ENCODE data around the gene GATAD1.
"Not testable (repeated sequence)": the region's sequence is repeated elsewhere in the genome, so short reads cannot be mapped to it uniquely, and the experiment has no call there.

Gene GATAD1

DNA sequence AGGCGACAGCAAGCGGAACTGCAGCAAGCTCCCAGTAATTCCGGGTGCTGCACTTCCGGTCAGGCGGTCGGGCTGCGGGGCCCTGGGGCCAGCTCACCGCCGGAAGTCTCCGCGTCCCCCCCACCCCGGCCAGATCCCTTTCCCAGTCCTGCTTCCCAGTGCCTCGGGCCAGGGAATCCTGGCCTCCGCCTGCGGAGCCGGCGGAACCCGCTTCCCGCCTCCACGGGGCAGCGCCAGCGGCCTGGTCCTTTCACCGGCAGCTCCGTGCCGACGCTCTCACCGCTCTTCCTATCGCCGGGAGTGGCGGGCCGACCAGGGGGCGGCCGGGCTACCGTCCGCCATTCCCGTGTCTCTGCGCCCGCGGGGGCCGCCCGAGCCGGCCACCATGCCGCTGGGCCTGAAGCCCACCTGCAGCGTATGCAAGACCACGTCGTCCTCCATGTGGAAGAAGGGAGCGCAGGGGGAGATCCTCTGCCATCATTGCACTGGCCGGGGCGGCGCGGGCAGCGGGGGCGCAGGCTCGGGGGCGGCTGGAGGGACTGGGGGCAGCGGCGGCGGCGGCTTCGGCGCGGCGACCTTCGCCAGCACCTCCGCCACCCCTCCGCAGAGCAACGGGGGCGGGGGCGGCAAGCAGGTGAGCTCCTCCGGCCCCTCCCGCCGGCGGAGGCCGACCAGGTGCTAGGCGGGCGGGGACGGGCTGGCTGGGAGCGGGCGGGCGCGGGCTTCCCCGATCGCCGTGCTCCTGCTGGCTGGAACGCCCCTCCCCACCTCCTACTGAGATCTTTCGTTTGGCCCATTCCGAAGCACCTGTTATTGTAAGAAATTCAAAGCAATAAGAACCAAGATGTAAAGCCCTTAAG, at the start of gene GATAD1:
TSS of gene GATAD1 (plus strand) at position 138 of the 860 bp plus-strand sequence. CDS start at position 386, 248 bp downstream.
- DNase-seq: no peak

DNA sequence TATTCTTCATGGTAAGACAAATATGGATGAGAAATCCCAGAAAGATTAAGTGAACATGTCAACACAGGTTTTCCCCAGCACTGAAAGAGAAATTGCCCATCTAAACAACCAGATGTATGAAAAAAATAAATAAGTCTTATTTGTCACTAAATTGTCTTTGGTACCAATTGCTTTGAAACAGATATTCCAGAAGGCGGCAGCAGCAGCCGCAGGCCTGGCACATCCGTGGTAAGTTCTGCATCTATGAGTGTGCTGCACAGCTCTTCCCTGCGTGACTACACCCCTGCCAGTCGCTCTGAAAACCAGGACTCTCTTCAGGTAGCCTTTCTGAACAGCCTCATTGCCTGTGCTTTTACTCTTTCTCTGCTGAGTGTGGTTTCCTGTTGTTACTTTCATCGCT, 49.7 kb upstream of the GATAD1 start:
- DNase-seq: no peak

GRCh38 chr7:92400013-92400412, 47.3 kb upstream of the GATAD1 start:
- DNase-seq: no peak

DNA sequence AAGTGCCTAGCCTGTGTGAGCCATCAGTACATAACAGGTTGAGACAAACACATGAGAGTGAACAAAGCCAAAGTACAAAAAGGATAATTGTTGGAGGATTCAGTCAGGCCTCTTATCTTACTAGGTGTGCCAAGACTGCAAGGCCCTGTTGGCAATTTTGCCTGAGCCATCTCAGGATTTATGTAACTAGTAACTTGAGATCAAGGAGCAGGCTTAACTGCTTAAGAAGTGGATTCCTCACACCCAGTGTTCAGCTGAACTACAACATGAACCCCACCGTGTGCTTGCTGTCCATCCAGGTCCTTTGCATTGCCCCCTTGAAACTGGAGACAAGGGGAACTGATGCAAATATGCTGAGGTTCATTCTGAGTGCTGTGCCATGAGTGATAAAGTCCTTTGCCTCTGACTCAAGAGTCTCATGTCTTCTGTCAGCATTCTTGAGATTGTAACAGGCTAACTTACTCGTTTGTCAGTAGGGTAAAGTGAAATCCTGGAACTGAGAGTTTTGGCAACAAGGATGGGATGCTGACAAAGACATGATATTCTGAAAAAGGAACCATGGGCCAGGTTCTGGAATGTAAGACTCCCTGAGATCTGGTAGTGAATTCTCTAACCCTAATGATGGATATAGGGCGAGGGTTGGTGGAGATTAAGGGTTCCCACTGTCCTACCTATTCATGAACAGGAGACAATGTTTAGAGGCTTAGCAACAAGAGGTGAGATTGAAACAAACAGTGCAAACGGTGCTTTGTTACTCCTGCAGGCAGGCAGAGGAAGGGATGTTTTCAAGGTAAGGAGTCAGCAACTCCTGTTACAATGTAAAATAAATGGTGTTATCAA, 44.1 kb upstream of the GATAD1 start:
- no peak for DNase-seq

- DNase-seq: no peak
Measured at GRCh38 chr7:92403760-92404074, 43.6 kb upstream of the GATAD1 start.

DNA sequence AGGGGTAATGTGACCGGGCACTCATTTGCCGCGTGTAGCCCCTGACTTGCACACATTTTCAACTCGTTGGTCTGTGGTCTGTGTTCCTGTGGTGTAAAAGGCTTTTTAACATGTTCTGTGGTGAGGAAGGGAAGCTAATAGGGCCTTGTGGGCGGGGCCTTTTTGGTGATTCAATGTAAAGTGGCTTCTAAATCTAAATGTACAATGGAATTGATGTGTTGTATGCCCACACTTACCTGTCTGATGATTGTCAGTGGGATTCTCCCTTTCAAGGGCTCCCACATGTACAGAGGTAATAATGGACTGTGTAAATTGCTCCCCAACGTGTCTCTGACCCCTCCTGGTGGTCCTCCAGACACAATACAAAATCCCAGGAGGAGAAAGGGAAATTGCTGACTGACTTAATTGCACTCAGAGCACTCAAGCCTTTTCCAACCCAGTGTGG, 43.1 kb upstream of the GATAD1 start:
- DNase-seq: peak; percentile 35

GRCh38 chr7:92409357-92409756, 37.9 kb upstream of the GATAD1 start:
- DNase-seq: no peak

DNA sequence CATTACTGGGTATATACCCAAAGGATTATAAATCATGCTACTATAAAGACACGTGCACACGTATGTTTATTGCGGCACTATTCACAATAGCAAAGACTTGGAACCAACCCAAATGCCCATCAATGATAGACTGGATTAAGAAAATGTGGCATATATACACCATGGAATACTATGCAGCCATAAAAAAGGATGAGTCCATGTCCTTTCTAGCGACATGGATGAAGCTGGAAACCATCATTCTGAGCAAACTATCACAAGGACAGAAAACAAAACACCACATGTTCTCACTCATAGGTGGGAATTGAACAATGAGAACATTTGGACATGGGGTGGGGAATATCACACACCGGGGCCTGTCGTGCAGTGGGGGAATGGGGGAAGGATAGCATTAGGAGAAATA, 37.1 kb upstream of the GATAD1 start:
- DNase-seq: not testable (repeated sequence)

DNA sequence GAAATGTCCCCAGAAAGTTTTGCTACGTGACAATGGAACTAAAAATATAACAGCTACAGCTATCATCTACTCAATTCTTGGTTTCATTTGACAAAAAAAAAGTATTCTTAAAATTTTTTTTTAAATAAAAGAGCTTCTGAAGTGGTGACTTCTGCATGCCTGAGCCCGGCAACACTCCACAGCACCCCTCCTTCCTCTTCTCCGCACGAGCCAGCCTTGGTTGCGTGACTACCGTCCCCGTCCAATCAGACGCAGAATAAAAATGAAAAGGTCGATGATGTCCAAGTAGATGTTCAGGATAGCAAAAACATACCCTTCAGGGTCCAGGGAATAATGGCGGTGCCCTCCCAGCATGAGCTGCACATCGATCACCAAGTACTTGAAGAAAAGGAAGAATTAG, 34.5 kb upstream of the GATAD1 start:
- DNase-seq: no peak

DNA sequence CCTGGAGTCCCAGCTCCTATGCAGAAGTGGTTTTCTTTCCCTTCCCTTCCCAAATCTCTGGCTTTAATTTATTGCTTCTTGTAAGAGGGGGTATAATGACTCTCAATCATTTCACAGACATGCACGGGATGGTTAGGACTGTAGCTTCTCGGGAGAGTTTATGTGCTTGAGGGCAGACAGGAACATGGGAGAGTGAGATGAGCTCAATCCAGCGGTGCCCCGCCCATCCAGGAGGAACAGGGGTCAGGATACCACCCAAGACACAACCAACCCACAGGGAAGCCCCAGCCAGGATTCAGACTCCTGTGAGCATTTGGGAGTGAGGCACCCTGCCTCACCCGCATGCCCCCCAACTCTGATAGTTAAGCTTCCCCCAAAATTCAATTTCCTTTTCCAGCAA, 33.7 kb upstream of the GATAD1 start:
- no peak for DNase-seq

DNA sequence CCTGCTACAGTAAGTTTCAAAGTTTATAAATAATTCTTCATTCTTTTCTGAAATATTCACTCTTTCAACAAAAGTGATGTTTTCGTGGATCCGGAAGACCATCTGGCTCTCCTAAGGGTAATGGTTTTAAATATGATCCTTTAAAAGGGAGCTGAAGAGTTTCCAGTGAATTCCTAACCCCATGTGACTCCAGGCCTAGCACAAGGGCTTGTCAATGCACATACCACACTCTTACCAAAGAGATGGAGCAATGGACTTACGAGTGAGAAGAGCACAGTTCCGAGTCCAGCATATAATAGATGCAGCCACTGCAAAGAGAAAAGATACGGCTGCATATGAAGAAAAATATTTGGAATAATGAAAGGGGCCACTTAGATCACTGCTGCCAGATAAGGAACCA, 32.1 kb upstream of the GATAD1 start:
- DNase-seq: no peak

- DNase-seq: no peak
Measured at GRCh38 chr7:92417913-92418312, 29.4 kb upstream of the GATAD1 start.

DNA sequence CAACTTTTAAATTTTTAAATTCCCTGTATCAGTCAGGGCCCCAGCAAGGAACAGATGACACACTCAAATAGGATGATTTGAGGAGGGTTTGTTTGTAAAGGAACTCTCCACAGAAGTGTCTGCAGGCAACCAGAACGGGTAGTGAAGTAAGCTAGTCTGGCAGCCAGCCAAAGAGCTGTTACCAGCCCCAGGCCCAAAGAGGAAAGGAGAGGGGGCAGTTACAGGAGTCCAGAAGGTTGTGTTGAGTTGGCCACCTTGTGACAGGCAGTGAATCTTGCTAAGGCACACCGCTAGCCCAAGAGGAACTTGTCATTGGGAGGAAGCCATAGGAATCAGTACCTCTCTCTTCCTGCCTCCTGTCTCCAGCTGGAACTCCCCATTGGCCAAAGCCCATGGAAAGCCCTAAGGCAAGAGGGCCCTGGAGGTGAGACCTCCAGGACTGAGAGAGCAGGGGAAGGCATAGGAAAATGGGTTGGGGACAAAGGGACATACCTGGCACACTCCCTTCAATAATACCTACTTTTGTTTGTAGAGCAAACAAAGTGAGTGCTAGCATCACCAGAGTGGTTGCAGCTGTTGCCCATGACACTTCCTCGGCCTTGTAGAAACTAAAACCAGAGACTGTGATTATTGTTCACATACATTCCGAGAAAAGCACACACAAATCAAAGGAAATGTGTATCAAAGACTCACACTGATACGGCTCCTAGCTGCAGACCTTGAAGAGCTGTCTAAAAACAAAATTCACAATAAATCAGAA, 25.4 kb upstream of the GATAD1 start:
- no peak for DNase-seq

- DNase-seq: no peak
Measured at GRCh38 chr7:92422926-92423325, 24.4 kb upstream of the GATAD1 start.

GRCh38 chr7:92423710-92424131, 23.6 kb upstream of the GATAD1 start:
- no peak for DNase-seq

DNA sequence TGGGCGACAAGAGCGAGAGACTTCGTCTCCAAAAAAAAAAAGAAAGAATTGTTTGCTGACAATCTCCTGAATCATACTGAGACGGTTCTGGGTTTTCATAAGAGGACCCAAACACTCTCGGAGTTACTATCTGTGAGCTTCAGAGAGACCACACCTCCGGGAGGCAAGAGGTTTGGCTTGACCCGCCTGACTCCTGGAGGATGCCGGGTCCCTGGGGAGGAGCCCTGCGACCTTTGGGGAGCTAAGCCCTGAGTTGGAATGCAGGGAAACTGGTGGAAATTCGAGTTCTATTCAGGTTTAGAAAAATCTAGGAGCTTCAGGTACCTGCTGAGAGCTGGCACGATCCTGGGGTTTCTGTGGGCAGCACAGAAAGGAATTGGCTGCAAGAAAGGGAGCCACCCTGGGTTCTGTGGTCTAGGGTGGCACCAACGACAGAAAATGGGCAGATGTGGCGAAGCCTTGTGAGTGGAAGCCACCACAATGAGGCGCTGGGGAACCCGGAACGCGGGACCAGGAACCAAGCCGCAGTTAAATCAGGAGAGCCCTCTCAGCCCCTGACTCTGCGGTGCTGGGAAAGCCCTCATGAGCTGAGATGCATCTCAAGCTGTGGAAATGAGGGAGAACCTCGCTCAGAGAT, 21.9 kb upstream of the GATAD1 start:
- DNase-seq: peak; percentile 8

GRCh38 chr7:92427193-92427592, 20.1 kb upstream of the GATAD1 start:
- no peak for DNase-seq

GRCh38 chr7:92432299-92432946, 14.9 kb upstream of the GATAD1 start:
- no peak for DNase-seq

DNA sequence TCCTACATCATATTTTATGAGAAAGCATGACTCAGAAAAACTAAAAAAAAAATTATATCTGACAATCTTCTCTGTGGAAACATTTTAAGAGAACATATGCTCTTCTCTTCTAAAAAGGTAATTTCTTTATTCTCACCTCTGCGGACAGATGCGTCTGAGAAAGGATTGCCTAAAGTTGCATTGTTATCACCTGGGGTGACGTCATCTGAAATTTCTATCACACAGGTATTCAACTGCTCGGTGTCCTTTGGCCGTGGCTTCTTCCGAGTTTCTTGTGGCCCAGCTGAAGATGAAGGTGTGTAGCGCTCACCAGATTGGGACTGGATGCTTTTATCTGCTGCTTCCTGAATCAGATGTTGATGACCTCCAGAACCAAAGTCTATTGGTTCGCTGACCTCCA, 14.3 kb upstream of the GATAD1 start:
- no peak for DNase-seq

DNA sequence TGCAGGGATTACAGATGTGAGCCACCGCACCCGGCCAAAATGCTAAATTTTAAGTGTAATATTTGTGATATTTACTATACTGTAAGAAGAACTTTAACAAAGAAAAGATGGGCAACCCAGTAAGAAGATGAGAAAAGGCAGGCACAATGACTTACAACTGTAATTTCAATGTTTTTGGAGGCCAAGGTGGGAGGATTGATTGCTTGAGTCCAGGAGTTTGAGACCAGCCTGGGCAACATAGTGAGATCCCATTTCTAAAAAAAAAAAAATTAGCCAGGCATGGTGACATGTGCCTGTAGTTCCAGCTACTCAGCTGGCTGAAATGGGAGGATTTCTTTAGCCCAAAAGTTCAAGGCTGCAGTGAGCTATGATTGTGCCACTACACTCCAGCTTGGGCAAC, 11.7 kb upstream of the GATAD1 start:
- no peak for DNase-seq

DNA sequence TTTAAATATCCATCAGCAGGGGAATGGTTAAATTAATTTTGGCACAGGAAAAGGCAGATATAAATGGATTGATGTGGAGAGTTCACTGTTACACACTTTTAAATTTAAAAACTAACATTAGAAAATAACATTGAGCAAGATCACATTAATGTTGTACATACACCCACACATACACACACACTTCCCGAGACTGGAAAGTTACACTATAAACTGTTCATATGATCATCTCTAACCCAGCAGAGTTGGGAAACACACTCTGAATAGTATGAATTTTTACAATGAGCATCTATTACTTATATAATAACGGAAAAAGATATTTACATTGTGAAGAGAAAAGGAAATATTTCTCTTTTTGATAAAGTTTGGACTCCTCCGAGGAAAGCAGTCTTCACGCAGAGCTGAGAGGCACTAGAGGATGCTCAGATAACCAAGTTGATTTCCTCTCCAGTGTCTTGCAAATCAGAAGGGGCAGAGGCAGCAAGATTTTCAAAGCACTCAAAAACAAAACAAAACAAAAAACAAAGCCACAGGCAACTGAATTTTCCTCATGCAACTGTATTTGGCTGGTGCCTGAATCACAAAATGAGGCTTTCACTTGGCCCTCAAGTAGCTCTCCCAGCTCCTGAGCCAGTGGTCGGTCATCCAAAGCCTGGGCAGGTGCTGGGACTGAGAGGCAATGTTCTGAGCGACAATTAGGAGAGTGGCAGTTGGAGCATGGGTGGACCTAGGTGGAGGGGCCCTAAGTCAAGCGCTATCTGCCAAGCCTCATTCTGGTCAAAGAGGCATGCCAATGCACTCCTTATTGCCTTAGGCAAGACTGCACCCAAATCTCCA, 10.5 kb upstream of the GATAD1 start:
- DNase-seq: no peak
